Adrenal gland (tissue), 5 donors: ENCODE data around the gene TRIM72.

Source experiments
- CTCF ChIP-seq, 6 experiments: fragments of 450-650 bp in 4 of 6; fragments of 200-600 bp in 2 of 6; sonication (generic) in 1 of 6; IDR thresholded peaks; 1 replicate in 5 of 6; 2 replicates in 1 of 6; pipeline versions ENCODE4 v1.5.1 to v1.8.0; 2016 to 2021; ENCODE audit warnings: antibody characterized with exemption in 6 of 6, mild to moderate bottlenecking in 2 of 6, moderate library complexity in 1 of 6
- POLR2A ChIP-seq, 2 donors: fragments of 450-650 bp; IDR thresholded peaks; one replicate each; pipeline ENCODE4 v1.6.1; 2017; ENCODE audit warnings: antibody characterized with exemption in 2 of 2, mild to moderate bottlenecking in 2 of 2, moderate library complexity in 1 of 2
- donor health status: DM: no; HTN: no; CAD: no.

GRCh38 chr16:31277659-31278260 lies 63.8 kb downstream of the TRIM72 start:
- TF ChIP-seq POLR2A (IDR thresholded peaks at IDR 0.05): no peak
- TF ChIP-seq CTCF (IDR thresholded peaks at IDR 0.05): no peak
